Measurements from ENCODE around the gene USP11.

Gene USP11

GRCh38 chrX:47232803-47233332, at the start of gene USP11:
Gene USP11 (plus strand): TSS chrX:47233009. CDS start chrX:47233044, 35 bp downstream.
- DNase-seq: no peak

GRCh38 chrX:47184486-47184885, 48.3 kb upstream of the USP11 start:
- no peak for DNase-seq

GRCh38 chrX:47185241-47185640, 47.6 kb upstream of the USP11 start:
- DNase-seq: no peak

GRCh38 chrX:47186096-47186740, 46.6 kb upstream of the USP11 start:
- DNase-seq: no peak

GRCh38 chrX:47187106-47187677, 45.6 kb upstream of the USP11 start:
- no peak for DNase-seq

GRCh38 chrX:47189906-47190305, 42.9 kb upstream of the USP11 start:
- no peak for DNase-seq

GRCh38 chrX:47190445-47191269, 42.2 kb upstream of the USP11 start:
- no peak for DNase-seq

- DNase-seq: no peak
These were observed 41.5 kb upstream of the USP11 start for GRCh38 chrX:47191331-47191730.

- no peak for DNase-seq
These were observed 40.9 kb upstream of the USP11 start for GRCh38 chrX:47191806-47192401.

GRCh38 chrX:47193475-47194193, 39.2 kb upstream of the USP11 start, which contains the start of gene UBA1:
Gene UBA1 (plus strand): TSS chrX:47193829. CDS start chrX:47198803, 4,974 bp downstream.
- DNase-seq: peak; percentile 2

- no peak for DNase-seq
These were observed 38.5 kb upstream of the USP11 start for GRCh38 chrX:47194194-47194787.

GRCh38 chrX:47196098-47196497, 36.7 kb upstream of the USP11 start:
- DNase-seq: no peak

- DNase-seq: no peak
These were observed 35.3 kb upstream of the USP11 start for GRCh38 chrX:47197526-47197925.

GRCh38 chrX:47198026-47198686, 34.7 kb upstream of the USP11 start:
- DNase-seq: no peak

- no peak for DNase-seq
These were observed 34.1 kb upstream of the USP11 start for GRCh38 chrX:47198687-47199080.

- DNase-seq: no peak
These were observed 33.5 kb upstream of the USP11 start for GRCh38 chrX:47199286-47199685.

- no peak for DNase-seq
These were observed 32.2 kb upstream of the USP11 start for GRCh38 chrX:47200385-47201150.

- DNase-seq: no peak
These were observed 31.4 kb upstream of the USP11 start for GRCh38 chrX:47201345-47201944.

GRCh38 chrX:47202316-47202715, 30.5 kb upstream of the USP11 start:
- no peak for DNase-seq

GRCh38 chrX:47202877-47203276, 29.9 kb upstream of the USP11 start:
- no peak for DNase-seq
